Keratinocyte (primary cell): ENCODE data around the gene PXN. TPM values are rescaled to one million over a fixed set of nuclear protein-coding genes. Genes with fewer than 3 reads are reported as not detected.
A peak's percentile ranks its signal among the peaks of the same experiment; 100 is the strongest.
"Not testable (repeated sequence)": the region's sequence is repeated elsewhere in the genome, so short reads cannot be mapped to it uniquely, and the experiment has no call there.

Experiments used
- DNase-seq: peaks from one replicate; pipeline ENCODE4 v3.0.0-alpha.2; 2011; ENCODE audit warnings: low read depth, missing footprints, low spot score
- FAIRE-seq: peaks from 2 replicates; lab custom pipeline; 2011; peaks lifted over from hg19 to GRCh38; lab: Jason Lieb, UNC
- H2AFZ ChIP-seq: 2 replicates; pipeline ENCODE4 v1.6.0; 2012; ENCODE audit warnings: low read length, control low read depth, inconsistent platforms; ENCODE audit not compliant: control insufficient read depth
- H3K27ac ChIP-seq: 2 replicates; pipeline ENCODE4 v1.5.1; 2011; ENCODE audit warnings: low read length; ENCODE audit not compliant: control insufficient read depth, insufficient read depth
- H3K27me3 ChIP-seq: 3 replicates; pipeline ENCODE4 v1.6.0; 2011; ENCODE audit warnings: low read length; ENCODE audit not compliant: control insufficient read depth, insufficient read depth; ENCODE audit errors: extremely low read depth
- H3K36me3 ChIP-seq, 2 experiments: 2 replicates in 1 of 2; 3 replicates in 1 of 2; pipeline ENCODE4 v1.5.1; 2011; ENCODE audit warnings: low read length in 2 of 2, mild to moderate bottlenecking in 1 of 2; ENCODE audit not compliant: control insufficient read depth in 2 of 2, insufficient read depth in 2 of 2; ENCODE audit errors: extremely low read depth in 1 of 2
- H3K4me1 ChIP-seq: 3 replicates; pipeline ENCODE4 v1.5.1; 2011; ENCODE audit warnings: low read length; ENCODE audit not compliant: control insufficient read depth, insufficient read depth; ENCODE audit errors: extremely low read depth
- H3K4me2 ChIP-seq: 3 replicates; pipeline ENCODE4 v1.6.0; 2011; ENCODE audit warnings: low read depth, low read length; ENCODE audit not compliant: control insufficient read depth, insufficient read depth; ENCODE audit errors: extremely low read depth
- H3K4me3 ChIP-seq, 3 experiments: fragments of 200-600 bp in 1 of 3; sonication (generic) in 1 of 3; 2 replicates in 2 of 3; 3 replicates in 1 of 3; pipeline ENCODE4 v1.5.1; 2011 to 2016; ENCODE audit warnings: low read length in 3 of 3, mild to moderate bottlenecking in 3 of 3, control low read depth in 2 of 3, inconsistent platforms in 1 of 3, low read depth in 1 of 3, mixed read lengths in 1 of 3, mixed run types in 1 of 3, moderate library complexity in 1 of 3; ENCODE audit not compliant: control insufficient read depth in 2 of 3, insufficient read depth in 2 of 3; ENCODE audit errors: extremely low read depth in 1 of 3
- H3K79me2 ChIP-seq: 2 replicates; pipeline ENCODE4 v1.6.0; 2012; ENCODE audit warnings: low read length; ENCODE audit not compliant: control insufficient read depth, insufficient read depth
- H3K9ac ChIP-seq: 3 replicates; pipeline ENCODE4 v1.6.0; 2011; ENCODE audit warnings: low read length; ENCODE audit not compliant: control insufficient read depth, insufficient read depth; ENCODE audit errors: extremely low read depth
- H3K9me1 ChIP-seq: 3 replicates; pipeline ENCODE4 v1.6.0; 2011; ENCODE audit warnings: low read length; ENCODE audit not compliant: control insufficient read depth, insufficient read depth; ENCODE audit errors: extremely low read depth
- H3K9me3 ChIP-seq: 2 replicates; pipeline ENCODE4 v1.5.1; 2012; ENCODE audit warnings: low read depth, low read length; ENCODE audit not compliant: control insufficient read depth
- H4K20me1 ChIP-seq: 3 replicates; pipeline ENCODE4 v1.6.0; 2011; ENCODE audit warnings: low read length; ENCODE audit not compliant: control insufficient read depth, insufficient read depth; ENCODE audit errors: extremely low read depth
- CTCF ChIP-seq, 3 experiments: IDR thresholded peaks in 1 of 3; conservative IDR thresholded peaks in 1 of 3; optimal IDR thresholded peaks in 1 of 3; 2 replicates in 2 of 3; 3 replicates in 1 of 3; pipeline versions ENCODE3 to v1.5.1; 2011; ENCODE audit warnings: low read length in 3 of 3, mild to moderate bottlenecking in 3 of 3, moderate library complexity in 2 of 3, control low read depth in 1 of 3, inconsistent platforms in 1 of 3; ENCODE audit not compliant: insufficient read depth in 2 of 3; ENCODE audit errors: extremely low read depth in 1 of 3
- EZH2 ChIP-seq: IDR thresholded peaks from one replicate; pipeline ENCODE4 v1.6.1; 2012; ENCODE audit warnings: inconsistent platforms, mild to moderate bottlenecking, low read length, moderate library complexity
- dilution Hi-C: fragments of 300-500 bp; cut with MboI; formaldehyde crosslinking; loops from one replicate; pipeline ENCODE4 v1.7.0; 2020; ENCODE audit warnings: low sequenced_read_pairs; ENCODE audit not compliant: extremely low pct_ligation_motif_present
- polyA plus RNA-seq, 5 experiments: library from polyadenylated mRNA; depleted of rRNA in 3 of 5; stranded (reverse) in 3 of 5; stranded (forward) in 1 of 5; unstranded in 1 of 5; fragments of >200 nt; gene quantifications; 1 replicate in 1 of 5; 2 replicates in 3 of 5; 3 replicates in 1 of 5; pipeline versions ENCODE4 v1.2.1 to v1.2.3, GENCODE V29; 2011 to 2012; ENCODE audit warnings: missing spikeins in 2 of 5, low read depth in 1 of 5, low replicate concordance in 1 of 5

The PXN gene
- polyA plus RNA-seq, 1 donor (not counting 4 experiments of a cell fraction or from before 2014, with no cell fraction given): 114 TPM

GRCh38 chr12:120209851-120210250 is 55.7 kb downstream of the PXN start:
- Histone ChIP-seq H3K27ac (peak overlapping the region; percentile 51), H3K4me3 (no peak overlapping the region), H3K9ac (peak overlapping the region; percentile 43), H3K4me1 (peaks cover 21% of the 10 kb centered on the region), H3K4me2 (peak overlapping the region; percentile 34), H3K27me3 (no peaks in the 10 kb centered on the region), H2AFZ (no peak overlapping the region), H3K9me1 (no peaks in the 10 kb centered on the region), H3K9me3 (no peaks in the 10 kb centered on the region), H4K20me1 (no peaks in the 10 kb centered on the region), H3K36me3 (peaks cover 34 to 41% of the 10 kb centered on the region in 2 experiments), H3K79me2 (peaks cover 9% of the 10 kb centered on the region)
- TF ChIP-seq CTCF (optimal IDR thresholded peaks at IDR 0.05 in 1 of 3, IDR thresholded peaks at IDR 0.05 in 1 of 3, conservative IDR thresholded peaks at IDR 0.05 in 1 of 3; ENCODE audit: extremely low read depth in 1 of 3, insufficient read depth in 2 of 3, low read length in 3 of 3) (peak in 1 of 3 experiments; percentile 8), EZH2 (no peak)
- DNase-seq (no peak), FAIRE-seq (peak; percentile 95)
- dilution Hi-C loops: no loop called here

- FAIRE-seq (no peak), DNase-seq (no peak)
- peaks cover 21% of the 10 kb centered on the region for H3K4me1 ChIP-seq
- TF ChIP-seq EZH2 (no peak), CTCF (optimal IDR thresholded peaks at IDR 0.05 in 1 of 3, IDR thresholded peaks at IDR 0.05 in 1 of 3, conservative IDR thresholded peaks at IDR 0.05 in 1 of 3; ENCODE audit: extremely low read depth in 1 of 3, insufficient read depth in 2 of 3, low read length in 3 of 3) (no peak)
- H3K79me2 ChIP-seq: no peaks in the 10 kb centered on the region
- no peak overlapping the region for H3K4me2 ChIP-seq
- no peak overlapping the region for H2AFZ ChIP-seq
- dilution Hi-C loops: no loop called here
- peaks cover 15 to 20% of the 10 kb centered on the region in 2 experiments for H3K36me3 ChIP-seq
- no peaks in the 10 kb centered on the region for H4K20me1 ChIP-seq
- H3K4me3 ChIP-seq: no peak overlapping the region
- H3K27me3 ChIP-seq: no peaks in the 10 kb centered on the region
- no peaks in the 10 kb centered on the region for H3K9me1 ChIP-seq
- no peak overlapping the region for H3K9ac ChIP-seq
- no peak overlapping the region for H3K27ac ChIP-seq
- no peaks in the 10 kb centered on the region for H3K9me3 ChIP-seq
These were observed 58.3 kb downstream of the PXN start for GRCh38 chr12:120207227-120207626.

- H3K4me2 ChIP-seq, H4K20me1 ChIP-seq, H3K27me3 ChIP-seq, H2AFZ ChIP-seq, dilution Hi-C loops, H3K9me1 ChIP-seq, H3K4me3 ChIP-seq, H3K27ac ChIP-seq, FAIRE-seq, H3K79me2 ChIP-seq, DNase-seq, H3K9ac ChIP-seq, H3K9me3 ChIP-seq: not testable (repeated sequence)
- peaks cover 21% of the 10 kb centered on the region for H3K4me1 ChIP-seq
- peaks cover 12 to 18% of the 10 kb centered on the region in 2 experiments for H3K36me3 ChIP-seq
These were observed 58.7 kb downstream of the PXN start for GRCh38 chr12:120206781-120207180.
